GM19452 (cell line): ENCODE measurements around the gene CDCP1.
A peak's percentile ranks its signal among the peaks of the same experiment; 100 is the strongest.
"Not testable (repeated sequence)": the region's sequence is repeated elsewhere in the genome, so short reads cannot be mapped to it uniquely, and the experiment has no call there.

ENCODE experiments used
- ATAC-seq: cut with Tn5 transposase; IDR thresholded peaks from one replicate; pipeline ENCODE4 v1.9.1; 2021; ENCODE audit not compliant: unreplicated experiment

Gene CDCP1

GRCh38 chr3:45173776-45174175 lies 27.6 kb upstream of the CDCP1 start:
- no peak for ATAC-seq

GRCh38 chr3:45171283-45171682 lies 25.1 kb upstream of the CDCP1 start:
- no peak for ATAC-seq

DNA sequence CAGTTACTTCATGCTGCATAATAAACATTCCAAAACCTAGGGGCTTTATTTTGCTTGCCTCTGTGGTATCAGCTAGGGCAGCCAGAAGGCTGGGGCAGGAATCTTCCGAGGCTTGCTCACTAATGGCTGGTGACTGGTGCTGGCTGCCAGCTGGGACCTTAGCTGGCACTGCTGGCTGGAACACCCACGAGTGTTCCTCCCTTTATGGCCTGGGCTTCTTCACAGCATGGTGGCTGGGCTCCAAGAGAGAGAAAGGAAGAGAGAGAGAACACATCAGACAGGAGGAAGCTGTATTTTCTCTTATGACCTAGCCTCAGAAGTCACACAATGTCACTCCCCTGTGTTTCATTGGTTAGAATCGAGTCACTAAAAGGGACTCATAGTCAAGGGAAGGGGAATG lies 23.9 kb upstream of the CDCP1 start:
- no peak for ATAC-seq

- ATAC-seq: no peak
These were observed 23.1 kb upstream of the CDCP1 start for GRCh38 chr3:45169125-45169904.

DNA sequence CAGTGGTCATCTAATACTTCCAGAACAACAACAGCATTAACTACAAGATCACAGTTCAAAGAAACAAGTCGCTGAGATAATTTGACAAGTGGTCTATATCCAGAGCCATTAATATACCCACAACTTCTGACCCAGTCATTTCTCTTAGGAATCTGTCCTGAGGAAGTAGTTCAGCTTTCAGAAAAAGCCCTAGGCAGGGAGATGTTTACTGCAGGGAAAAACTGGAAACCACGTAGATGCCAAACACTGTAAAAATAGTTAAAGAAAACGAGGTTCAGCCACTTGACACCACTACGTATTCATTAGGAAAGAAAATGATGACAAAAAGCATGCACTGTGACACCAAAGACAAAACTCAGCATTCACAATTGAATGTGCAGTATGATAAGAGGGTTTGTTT lies 22.3 kb upstream of the CDCP1 start:
- no peak for ATAC-seq

DNA sequence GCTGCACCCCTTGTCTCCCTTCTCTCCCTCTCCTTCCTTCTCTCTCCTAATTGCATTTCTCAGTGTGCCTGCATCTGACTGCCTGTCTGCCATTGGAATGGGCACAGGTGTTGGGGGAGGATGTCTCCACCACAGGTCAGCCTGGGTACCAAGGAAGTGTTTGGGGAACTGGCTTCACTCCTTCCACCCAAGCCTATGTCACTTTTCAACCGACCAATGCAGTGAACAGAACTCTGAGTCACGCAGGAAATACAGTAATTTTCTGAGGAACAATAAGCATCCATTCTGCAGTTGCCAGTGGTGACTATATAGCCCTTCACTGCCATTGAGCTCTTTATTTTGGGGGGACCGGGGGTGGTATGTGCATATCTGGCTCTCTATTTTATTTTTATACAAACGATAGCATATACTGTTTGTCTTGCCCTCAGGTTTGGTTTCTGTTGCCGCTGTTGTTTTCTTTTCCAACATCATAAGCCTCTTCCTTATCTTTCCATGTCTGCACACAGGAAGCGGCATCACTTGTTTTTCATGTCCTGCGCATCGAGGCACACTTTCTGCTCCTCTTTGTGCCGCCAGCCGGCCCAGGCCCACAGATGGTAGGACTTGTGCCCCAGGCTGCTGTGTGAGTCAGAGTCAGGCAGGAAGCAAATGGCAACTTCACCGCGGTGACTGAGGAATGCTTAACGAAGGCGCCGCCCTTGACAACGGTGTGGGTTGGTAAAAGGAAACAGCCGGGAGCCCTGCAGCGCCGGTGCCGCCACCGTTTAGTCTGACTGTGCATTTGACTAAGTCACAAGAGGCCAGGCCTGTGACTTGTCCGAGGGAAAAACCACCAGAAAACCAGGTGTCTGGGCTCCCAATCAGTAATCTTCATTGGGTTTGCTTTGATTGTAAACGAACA lies 21.1 kb upstream of the CDCP1 start:
- peak; percentile 75 for ATAC-seq

DNA sequence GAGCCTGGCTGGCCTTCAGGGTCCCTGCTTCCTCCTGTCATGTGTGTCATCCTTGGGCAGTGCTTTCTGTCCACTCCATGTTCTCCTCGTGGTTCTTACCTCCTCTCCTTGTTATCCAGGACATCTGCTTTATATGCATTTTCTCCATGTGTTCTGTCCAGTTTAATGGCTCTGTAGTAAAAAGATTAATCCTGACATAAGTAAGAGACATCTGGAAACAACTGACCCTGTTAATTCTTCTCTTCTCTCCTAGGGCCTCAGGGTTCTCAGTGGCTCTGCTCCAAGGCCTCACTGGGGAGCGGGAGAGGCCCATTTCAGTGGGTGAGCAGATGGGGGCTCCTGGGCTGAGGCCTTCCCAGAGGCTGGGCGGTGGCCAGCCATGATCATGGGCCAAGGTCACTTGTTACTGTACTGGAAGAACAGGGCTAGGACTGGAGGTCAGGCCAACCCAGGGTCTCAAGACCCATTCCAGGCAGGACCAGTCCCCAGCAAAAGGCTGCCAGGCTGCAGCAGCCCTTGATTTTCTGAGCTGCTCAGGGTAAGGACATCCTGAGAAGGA lies 20.2 kb upstream of the CDCP1 start:
- ATAC-seq: no peak

GRCh38 chr3:45165497-45166283 lies 19.5 kb upstream of the CDCP1 start:
- ATAC-seq: no peak

DNA sequence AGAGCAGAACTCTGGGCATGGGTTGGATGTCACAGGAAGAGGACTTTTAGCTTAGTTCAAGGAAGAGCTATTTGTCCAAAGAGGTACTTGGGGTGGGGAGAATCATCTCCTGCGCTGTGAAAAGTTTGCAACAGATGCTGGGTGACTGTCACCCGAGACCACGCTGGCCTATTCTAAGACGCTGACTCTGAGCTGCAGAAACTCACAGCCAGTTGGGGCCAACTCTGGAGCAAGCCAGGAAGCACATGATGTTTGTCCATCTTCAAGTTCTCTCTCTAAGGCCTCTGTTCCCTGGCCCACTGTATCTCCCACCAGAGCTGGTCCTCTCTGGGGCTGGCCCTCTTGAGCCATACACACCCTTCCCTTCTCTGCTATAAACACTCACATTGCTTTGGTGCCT lies 17.9 kb upstream of the CDCP1 start:
- ATAC-seq: no peak

DNA sequence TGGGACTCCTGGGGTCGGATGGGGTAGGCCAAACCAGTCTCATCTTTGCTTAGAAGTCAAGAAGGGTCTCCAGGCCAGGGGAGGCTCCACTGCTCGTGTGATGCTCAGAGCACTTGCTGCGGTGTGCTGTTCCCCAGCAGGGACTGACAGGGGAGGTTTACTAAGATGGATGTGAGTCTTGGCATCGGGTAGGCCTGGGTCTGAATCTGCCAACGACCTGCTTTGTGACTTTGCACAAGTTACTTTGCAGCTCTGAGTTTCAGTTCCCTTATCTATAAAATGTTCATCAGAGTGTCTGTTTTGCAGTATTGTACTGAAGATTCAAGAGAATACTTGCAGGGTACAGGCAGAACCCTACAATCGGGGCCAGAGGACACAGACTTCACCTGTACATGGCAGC lies 17.3 kb upstream of the CDCP1 start:
- no peak for ATAC-seq

DNA sequence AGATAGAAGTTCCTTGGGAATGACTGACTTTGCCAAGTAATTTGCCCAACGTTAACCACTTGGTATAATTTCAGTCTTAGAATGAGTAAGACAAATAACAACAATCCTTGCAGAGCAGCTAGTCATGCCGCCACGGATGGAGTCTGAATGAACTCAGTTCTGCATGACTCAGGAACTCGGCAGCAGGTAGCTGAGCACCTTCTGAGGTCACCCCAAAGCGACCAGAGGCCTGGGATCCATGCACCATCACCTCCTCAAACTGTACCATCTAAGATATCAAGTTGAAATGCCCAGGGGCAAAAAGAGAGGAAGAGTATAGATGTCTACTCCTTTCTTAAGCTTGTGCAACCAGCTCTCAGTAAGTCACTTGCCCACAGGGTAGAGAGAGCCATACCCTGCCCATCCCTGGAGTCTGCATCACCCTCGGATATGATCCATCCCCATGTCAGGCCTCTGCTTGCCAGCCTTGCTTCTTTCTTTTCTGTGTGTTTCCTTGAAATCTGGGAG lies 8.5 kb upstream of the CDCP1 start:
- ATAC-seq: no peak

- no peak for ATAC-seq
These were observed 7.7 kb upstream of the CDCP1 start for GRCh38 chr3:45153658-45154437.

- ATAC-seq: no peak
These were observed 6.1 kb upstream of the CDCP1 start for GRCh38 chr3:45152307-45152706.

GRCh38 chr3:45151100-45151499 lies 4.9 kb upstream of the CDCP1 start:
- ATAC-seq: no peak

- no peak for ATAC-seq
These were observed 2.7 kb upstream of the CDCP1 start for GRCh38 chr3:45148921-45149320.

GRCh38 chr3:45145223-45145622 lies 955 bp downstream of the CDCP1 start:
- no peak for ATAC-seq

- no peak for ATAC-seq
These were observed 2.2 kb downstream of the CDCP1 start for GRCh38 chr3:45143673-45144671.

DNA sequence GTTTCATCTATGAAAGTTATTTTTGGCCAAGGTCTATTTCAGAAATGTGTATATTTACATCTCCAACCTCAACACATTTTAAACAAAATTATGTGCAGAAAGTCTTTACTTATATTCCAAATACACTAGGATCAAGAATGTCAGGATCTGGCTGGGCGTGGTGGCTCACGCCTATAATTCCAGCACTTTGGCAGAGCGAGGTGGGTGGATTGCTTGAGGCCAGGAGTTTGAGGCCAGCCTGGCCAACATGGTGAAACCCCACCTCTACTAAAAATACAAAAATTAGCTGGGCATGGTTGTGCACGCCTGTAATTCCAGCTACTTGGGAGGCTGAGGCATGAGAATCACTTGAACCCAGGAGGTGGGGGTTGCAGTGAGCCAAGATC lies 5.4 kb downstream of the CDCP1 start:
- ATAC-seq: not testable (repeated sequence)
